Esophagus squamous epithelium (tissue), 4 donors: Measurements from ENCODE around the gene DIS3L2.

ENCODE experiments used
- POLR2A ChIP-seq, 4 donors: fragments of 450-650 bp; IDR thresholded peaks; one replicate each; pipeline ENCODE4 v1.6.1; 2017; ENCODE audit warnings: antibody characterized with exemption in 4 of 4, mild to moderate bottlenecking in 4 of 4, moderate library complexity in 3 of 4
- TF ChIP-seq, protein P1 (sequence below), 6 experiments: fragments of 450-650 bp in 4 of 6; fragments of 200-600 bp in 2 of 6; sonication (generic) in 2 of 6; IDR thresholded peaks; one replicate each; pipeline ENCODE4 v1.5.1; 2016 to 2019; ENCODE audit warnings: antibody characterized with exemption in 6 of 6, mild to moderate bottlenecking in 4 of 6, moderate library complexity in 4 of 6

DNA sequence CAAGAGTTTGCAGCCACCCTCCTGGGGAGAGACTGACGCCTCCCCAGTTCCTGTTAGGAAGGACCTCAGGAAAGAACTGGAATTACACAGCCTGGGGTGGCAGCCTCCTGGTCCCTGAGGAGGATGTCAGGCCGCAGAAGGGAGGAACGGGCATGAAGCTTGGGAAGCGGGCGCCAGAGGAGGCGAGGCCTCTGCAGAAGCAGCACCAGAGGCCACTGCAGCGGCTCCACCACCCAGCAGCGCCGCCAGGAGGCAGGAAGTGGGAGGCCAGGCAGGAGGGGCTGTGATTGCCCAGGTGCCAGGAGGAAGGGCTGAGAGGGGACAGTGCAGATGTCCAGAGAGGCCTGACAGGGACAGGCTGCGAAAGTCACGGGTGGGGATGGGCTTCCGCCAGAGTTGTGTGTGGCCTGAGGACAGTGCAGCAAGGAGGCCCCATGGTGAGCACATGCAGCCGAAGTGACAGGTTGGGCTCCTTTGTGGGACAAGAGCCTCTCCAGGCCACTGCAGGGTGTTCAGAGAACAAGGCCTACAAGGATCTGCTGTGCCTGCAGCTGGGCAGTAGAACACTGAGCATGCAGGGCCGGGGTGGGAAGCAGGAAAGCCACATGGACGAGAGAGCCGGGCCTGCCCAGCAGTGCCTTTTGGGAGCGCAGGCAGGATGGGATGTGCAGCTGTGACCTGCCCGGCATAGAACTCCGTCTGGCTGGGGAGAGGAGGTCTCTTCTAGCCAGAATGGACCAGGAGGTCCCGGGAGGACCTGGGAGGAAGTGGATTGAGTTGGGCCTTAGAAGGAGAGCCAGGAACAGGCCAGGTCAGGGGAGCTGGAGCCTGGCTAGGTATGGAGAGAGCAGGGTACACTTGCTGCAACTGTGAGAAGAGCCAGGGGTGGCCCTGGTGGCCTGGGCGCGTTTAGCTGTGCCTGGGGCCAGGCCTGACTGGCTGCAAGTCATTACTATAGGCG lies 377.9 kb downstream of the DIS3L2 start:
- TF ChIP-seq, protein P1, sequence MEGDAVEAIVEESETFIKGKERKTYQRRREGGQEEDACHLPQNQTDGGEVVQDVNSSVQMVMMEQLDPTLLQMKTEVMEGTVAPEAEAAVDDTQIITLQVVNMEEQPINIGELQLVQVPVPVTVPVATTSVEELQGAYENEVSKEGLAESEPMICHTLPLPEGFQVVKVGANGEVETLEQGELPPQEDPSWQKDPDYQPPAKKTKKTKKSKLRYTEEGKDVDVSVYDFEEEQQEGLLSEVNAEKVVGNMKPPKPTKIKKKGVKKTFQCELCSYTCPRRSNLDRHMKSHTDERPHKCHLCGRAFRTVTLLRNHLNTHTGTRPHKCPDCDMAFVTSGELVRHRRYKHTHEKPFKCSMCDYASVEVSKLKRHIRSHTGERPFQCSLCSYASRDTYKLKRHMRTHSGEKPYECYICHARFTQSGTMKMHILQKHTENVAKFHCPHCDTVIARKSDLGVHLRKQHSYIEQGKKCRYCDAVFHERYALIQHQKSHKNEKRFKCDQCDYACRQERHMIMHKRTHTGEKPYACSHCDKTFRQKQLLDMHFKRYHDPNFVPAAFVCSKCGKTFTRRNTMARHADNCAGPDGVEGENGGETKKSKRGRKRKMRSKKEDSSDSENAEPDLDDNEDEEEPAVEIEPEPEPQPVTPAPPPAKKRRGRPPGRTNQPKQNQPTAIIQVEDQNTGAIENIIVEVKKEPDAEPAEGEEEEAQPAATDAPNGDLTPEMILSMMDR (IDR thresholded peaks at IDR 0.05) = no peak
- no peak for TF ChIP-seq POLR2A (IDR thresholded peaks at IDR 0.05)
